Umbilical cord (tissue), 2 donors: ENCODE data around the gene CPNE4. TPM values are rescaled to one million over a fixed set of nuclear protein-coding genes. Genes with fewer than 3 reads are reported as not detected.
"Not testable (repeated sequence)": the region's sequence is repeated elsewhere in the genome, so short reads cannot be mapped to it uniquely, and the experiment has no call there.

Experiments used
- DNase-seq: peaks from one replicate; pipeline ENCODE4 v3.0.0-alpha.2; 2015; ENCODE audit warnings: low spot score
- total RNA-seq: library from RNA; depleted of rRNA; stranded (reverse); fragments of >200 nt; gene quantifications from one replicate; pipeline ENCODE4 v1.2.3, GENCODE V29; 2014; ENCODE audit warnings: low replicate concordance; ENCODE audit not compliant: insufficient read depth

Gene CPNE4
- total RNA-seq, 1 donor from 2014 or later: 5.3 TPM

DNA sequence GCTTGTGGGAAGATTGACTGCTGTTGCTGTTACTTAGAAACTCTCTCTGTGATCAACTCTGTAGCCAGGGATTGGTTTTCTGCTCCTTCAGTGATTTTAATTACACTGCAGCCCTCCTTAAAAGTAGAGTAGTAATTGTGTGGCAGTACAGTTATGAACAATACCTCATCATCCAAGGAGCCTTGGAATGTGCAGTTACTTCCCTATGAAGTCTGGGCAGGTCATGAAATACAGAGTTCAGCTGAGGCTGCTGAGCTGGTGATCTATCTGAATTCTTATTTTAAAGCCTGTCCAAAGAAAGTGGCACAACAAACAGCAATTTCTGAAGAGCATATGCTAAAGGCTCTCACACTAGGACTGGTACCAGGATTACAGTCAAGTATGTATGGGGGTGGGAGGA lies 494.7 kb downstream of the CPNE4 start:
- no peak for DNase-seq

DNA sequence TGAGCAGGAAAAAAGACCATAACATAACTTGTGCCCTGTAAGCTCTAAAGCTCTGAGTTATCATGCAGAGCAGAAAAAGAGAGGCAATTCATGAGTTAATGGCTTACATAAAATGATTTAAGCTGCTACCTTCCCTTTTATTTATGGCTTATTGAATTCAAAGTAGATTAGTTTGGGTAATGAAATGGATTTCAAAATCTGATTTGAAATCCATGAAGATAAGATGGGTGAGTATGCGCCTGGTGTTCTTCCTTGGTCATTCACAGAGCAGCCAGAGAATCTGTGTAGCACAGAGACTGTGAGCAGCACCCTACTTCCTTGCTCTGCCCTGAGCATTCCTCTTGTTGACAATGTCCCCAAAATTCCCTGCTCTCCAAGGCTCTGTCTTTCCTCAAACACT lies 495.8 kb downstream of the CPNE4 start:
- no peak for DNase-seq

DNA sequence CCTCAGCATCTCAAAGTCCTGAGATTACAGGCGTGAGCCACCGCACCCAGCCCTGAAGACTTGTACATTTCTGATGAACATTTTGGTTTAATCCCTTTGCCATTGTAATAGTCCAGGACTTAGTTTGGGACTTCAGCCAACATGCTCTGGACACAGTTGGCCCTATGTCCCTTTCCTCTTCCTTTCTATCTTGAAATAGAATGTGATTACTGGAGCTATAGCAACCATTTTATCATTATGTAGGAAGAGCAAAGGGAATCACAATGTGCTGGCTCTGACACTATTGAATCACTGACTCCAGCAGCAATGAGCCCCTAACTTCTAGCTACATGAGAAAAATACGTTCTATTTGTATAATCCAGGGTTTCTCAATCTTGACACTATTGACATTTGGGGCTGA lies 497.3 kb downstream of the CPNE4 start:
- DNase-seq: no peak

DNA sequence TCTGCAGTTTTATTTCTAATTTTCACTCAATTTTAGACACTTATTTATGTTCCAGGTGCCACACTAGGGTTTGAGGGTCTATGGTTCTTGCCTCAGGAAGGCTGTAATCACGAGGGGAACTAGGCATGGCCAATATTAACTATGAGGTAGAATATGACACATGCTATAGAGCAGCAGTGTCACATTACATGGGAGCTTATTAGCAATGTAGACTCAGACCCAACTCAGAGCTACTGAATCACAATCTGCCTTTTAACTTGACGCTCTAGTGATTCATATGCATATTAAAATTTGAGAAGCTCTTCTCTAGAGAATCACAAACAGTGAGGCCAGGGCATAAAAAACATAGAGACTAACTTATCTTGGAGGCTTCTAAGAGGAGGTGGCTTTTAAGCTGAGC lies 499.2 kb downstream of the CPNE4 start:
- no peak for DNase-seq

DNA sequence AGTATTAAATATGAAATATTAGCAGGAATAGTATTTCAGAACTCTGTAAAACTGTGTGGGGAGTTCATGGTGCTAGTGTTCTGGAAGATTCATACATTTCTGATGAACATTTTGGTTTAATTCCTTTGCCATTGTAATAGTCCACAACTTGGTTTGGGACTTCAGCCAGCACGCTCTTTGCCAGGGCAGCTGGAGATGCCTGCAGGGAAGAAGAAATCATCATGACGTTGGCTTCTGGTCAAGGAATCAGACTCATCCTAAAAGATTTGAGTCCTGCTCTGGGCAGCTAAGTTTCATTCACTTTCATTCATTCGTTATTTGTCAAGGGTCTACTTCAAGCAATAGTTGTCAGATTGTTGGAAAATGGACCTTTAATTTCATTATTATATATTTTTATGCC lies 499.7 kb downstream of the CPNE4 start:
- no peak for DNase-seq

DNA sequence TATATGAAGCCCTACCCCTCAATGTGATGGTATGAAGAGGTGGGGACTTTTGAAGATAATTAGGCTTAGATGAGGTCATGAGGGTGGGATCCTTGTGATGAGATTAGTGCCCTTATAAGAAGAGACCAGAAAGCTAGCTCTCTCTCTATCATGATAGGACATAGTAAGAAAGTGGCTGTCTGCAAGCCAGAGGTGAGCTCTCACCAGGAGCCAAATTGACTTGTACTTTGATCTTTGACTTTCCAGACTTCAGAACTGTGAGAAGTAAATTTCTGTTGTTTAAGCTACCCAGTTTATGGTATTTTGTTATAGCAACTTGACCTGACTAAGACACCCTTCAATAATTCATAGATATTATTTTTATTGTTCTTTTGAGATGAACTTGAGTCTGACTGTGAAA lies 502.2 kb downstream of the CPNE4 start:
- no peak for DNase-seq

DNA sequence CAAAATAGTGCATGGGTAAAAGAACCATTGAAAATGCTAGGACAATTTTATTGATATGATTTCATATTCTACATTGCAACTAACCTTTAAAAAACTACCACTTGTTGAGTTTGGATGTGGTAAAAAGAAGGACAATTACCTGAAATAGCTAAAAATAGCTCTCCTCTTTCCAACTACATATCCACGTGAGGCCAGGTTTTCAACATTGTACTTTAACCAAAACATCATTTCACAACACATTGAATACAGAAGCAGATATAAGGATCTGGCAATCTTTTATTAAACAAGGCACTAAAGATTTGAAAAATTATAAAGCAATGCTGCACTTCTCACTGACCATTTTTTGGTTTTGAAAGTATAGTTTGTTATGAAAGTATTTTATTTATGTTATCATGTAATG lies 504.0 kb downstream of the CPNE4 start:
- no peak for DNase-seq

DNA sequence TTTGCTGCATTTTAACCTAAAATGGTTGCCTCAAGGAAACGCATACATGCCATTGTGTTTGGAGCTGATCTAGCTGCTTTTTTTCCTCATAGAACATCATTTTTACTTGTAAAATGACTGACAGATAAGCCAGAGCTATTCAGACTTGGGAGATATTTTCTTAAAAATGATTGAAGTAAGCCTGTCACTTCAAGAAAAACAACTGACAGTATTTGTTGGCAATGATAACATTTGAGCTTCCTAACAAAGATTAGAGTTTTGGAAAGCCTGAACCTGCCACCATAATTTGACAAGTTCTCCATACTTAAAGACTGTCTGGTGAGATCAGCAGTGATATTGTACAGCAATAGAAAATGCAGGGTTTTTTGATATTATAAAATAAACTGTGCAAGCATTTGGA lies 504.4 kb downstream of the CPNE4 start:
- no peak for DNase-seq

DNA sequence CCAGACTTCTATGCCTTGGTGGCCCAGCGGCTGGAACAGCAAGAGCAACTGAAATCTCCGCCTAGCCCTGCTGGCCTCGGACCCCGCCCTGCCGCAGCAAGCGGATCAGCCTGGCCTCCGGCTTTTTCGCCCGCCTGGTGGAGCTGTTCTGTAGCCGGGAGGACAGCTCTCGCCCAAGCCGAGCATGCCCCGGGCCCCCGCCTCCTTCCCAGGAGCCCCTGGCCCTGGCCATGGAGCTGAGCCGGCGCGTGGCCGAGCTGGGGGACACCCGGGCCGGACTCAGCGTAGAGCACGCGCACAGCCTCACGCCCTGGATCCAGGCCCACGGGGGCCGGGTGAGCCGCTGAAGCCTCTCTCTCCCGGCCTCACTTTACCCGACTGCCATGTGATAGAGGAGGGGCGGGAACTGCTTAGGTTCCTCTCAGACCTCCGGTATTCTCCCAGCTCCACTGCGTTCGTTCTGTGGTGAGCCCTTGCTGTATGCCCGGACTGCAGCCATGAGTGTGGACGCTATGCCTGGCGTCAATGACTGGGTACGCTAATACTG lies 507.9 kb downstream of the CPNE4 start:
- peak; percentile 70 for DNase-seq

DNA sequence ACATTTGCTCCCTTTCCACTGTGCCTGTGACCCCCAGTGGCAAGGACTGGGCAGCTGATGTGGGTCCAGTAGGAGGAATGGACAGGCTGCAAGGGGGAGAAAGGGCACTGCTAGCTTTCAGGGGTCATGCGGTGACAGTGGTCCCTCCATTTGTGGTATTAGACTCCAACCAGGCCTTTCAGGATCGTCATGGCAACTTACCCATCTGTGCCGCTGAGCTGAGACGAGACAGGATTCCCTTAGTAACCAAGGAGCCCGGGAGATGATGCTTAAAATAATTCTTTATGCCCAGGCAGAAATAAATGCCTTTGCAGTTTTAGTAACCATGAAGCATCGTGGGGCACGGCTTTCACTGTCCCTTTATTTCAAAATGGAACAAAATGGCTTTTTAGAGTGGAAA lies 516.1 kb downstream of the CPNE4 start:
- no peak for DNase-seq

DNA sequence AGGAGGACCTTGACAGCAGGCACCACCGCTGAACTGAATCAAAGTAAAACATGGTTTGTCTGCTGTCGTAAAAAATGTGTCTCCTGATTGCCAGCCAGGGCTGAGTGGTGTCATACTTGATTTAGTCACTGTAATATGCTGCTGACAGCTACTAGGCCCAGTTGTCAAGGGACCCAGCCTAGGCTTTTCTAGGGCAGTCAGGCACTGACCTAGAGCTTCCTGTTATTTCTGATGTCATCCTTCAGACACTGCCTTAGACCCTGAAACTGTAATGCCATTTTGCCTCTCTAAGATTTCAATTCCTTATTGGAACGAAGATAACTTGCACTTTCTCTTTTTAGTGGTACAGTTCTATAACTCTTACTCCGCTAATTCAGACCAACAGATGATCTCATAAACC lies 529.4 kb downstream of the CPNE4 start:
- no peak for DNase-seq

DNA sequence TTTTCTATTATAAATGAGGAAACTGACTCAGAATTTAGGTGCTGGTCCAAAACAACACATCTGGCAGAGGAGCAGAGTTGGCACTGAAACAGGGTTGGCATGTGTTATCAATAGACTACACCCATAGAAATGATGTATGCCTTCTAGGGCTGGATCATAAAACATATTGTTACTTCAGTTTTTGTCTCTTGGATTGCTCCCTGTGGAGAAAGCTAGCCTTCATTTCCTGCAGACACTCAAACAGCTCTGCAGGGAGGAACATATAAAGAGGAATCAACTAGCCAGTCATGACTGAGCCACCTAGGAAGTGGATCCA lies 531.5 kb downstream of the CPNE4 start:
- no peak for DNase-seq

DNA sequence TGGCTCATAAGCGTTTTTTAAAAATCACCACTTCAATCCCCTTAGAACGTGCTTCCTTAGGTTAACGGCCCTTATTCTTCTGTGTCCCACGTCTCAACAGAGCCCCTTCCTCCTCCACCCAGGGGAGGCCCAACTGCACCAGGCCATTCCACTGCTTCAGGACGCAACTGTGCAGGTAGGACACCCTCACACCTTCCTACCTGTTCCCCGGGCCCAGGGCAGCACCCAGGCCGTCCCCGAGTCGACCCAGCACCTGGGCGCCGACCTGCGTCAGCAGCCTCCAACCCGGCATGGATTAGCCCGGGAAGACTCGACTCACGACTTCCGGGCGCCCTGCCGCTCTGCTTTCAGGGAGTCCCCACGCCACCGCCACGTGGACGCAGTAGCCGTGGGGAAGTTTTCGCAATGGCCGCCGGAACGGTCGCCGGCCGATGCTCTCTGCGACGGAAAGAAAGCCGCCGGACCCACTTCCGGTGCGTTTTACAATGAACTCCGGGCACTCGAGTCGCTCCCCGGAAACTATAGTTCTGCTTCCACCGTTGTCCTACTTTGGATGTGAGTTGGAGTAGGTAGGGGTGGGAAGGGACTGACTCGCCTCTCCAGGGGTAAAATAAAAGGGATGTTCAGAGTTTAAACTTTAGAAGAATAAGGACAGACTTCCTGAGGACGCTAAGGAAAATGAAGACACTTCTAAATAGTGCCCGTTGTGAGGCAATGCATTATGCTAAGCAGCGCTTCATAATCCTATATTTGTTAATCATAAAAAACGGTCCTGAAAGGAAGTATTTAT lies 532.1 kb downstream of the CPNE4 start, which contains the start of gene MRPL3:
Gene MRPL3, minus strand, starts transcription at position 442 of the 790 bp plus-strand sequence. Its CDS starts 150 bp downstream, at position 292.
- DNase-seq: peak; percentile 87

DNA sequence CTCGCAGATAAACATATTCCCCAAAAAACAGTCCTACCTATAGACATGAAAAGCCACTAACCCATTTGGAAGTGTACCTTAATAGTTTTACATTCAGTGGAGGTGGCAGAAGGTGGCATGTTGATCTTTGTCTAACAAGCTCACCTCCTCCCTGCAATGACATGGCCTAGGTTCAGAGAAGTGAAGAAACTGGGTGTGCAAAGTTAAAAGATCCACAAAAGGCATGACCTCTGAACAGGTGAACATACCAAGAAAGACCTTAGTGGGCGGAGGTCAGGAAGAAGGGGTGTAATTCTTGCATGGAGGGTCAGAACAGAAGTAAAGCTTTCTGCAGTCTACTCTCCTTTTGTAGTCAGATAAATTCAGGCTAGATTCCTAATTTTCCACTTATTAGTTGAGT lies 532.9 kb downstream of the CPNE4 start:
- DNase-seq: no peak

DNA sequence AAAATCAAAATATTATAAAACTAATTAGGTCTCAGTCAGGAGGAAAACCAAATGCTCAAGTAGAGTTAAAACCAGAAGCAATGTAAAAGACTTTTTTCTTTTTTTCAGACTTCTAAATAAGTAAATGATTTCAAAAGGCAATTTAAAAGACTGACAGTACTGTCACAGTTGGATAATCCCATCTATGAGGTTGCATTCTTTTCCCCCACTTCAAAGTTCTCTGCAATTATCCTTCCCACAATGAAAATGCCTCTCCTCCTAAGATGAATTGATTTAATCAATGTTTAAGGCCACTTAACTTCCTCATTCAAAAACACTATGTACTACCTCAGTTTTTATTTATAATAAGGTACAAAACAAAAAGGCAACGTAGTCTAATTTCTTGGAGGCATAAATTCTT lies 540.1 kb downstream of the CPNE4 start:
- no peak for DNase-seq

DNA sequence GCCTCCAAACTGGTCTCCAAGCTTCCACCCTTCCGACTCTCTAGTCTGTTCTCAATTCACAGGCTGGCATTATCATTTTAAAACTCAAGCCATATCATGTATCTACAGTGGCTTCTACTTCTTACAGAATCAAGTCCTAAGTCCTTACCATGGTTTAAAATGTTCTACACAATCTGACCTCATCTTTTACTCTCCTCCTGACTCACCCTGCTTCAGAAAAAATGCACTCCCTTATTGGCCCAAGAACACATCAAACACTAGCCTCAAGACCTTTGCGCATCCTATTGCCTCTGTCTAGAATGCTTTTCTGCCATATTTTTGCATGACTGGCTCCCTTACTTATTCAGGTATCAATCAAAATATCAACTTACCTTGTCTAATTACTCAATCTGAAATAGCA lies 543.0 kb downstream of the CPNE4 start:
- DNase-seq: no peak

DNA sequence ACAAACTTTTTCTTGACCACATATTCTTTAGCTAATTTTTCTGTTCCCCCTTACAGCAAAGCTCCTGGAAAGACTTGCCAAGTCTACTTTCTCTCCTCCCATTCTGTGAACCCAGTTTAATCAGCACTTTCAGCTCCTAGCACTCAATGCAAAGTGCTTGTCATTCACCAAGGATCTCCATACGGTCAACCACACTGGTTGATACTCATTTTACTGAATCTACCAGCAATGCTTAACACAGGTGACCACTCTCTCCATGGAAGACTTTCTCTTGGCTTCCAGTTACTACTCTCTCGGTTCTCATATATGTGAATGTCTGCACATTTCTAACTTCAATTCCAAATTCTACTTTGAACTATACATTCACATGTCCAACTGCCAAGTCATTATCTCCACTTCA lies 543.7 kb downstream of the CPNE4 start:
- DNase-seq: no peak

DNA sequence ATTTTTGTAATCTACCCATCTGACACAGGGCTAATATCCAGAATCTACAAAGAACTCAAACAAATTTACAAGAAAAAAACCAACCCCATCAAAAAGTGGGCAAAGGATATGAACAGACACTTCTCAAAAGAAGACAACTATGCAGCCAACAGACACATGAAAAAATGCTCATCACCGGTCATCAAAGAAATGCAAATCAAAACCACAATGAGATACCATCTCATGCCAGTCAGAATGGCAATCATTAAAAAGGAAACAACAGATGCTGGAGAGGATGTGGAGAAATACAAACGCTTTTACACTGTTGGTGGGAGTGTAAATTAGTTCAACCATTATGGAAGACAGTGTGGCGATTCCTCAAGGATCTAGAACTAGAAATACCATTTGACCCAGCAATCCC lies 548.3 kb downstream of the CPNE4 start:
- DNase-seq: not testable (repeated sequence)

DNA sequence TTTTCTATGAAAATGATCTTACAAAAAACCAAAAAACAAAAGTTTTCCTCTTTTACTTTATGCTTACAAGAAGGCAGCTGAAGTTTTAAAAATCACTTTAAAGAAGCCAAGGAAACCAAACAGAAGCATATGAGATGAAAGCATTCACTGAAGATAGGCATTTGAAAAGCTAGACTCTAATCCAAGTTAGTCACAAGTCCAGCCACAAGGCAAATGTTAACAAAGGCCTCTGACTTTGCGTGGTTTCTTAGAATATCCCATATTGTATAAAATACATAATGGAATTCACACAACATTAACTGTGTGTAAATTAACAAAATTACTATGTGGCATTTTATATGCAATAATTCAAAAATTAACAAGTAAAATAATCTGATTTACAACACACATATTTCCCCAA lies 549.7 kb downstream of the CPNE4 start:
- DNase-seq: peak; percentile 4

DNA sequence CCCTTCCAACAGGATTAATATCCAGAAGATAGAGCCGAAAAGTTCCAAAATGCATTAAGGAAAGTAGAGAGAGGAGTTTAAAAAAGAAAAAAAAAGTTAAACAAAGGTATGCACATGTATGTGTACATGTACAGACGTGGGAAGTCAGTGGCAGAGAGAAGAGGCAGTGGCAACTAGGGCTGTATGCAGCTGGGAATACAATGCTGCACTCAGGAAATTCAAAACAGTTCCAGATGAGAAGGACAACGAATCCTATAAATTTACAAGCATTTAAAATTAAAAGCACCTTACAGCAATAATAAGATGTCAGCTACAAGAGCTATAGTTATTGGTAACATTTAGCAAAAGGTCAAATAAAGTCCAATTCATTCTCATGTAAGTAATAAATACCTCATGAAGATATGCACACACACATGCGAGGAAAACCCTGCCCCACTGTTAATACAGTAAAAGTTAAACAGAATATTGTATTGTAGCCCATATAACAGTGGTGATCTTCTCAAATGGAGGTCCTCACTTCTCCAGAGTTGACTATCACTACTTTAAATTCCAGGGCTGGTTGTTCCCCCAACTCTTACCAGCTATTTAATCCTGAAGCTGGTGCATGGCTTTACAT lies 550.2 kb downstream of the CPNE4 start:
- no peak for DNase-seq
